Activated CD4-positive, alpha-beta T cell treated with anti-CD3 and anti-CD28 coated beads, Interleukin-2, amount 10 ng/mL, durations not matched to agents 24 days and 14 days (primary cell): Measurements from ENCODE around the gene HAUS8. TPM values are rescaled to one million over a fixed set of nuclear protein-coding genes. Genes with fewer than 3 reads are reported as not detected.

Source experiments
- DNase-seq: peaks from one replicate; pipeline ENCODE4 v3.0.0; 2022
- H3K27ac Mint-ChIP-seq: one replicate; pipeline ENCODE4 v1.8.0; 2022; ENCODE audit warnings: mild to moderate bottlenecking, mixed read lengths
- H3K27me3 Mint-ChIP-seq: one replicate; pipeline ENCODE4 v1.8.0; 2022; ENCODE audit warnings: mixed read lengths
- H3K36me3 Mint-ChIP-seq: one replicate; pipeline ENCODE4 v1.8.0; 2022; ENCODE audit warnings: low read depth, mild to moderate bottlenecking, mixed read lengths
- H3K4me1 Mint-ChIP-seq: one replicate; pipeline ENCODE4 v1.8.0; 2021; ENCODE audit warnings: mixed read lengths
- H3K4me3 Mint-ChIP-seq: one replicate; pipeline ENCODE4 v1.8.0; 2022; ENCODE audit warnings: mild to moderate bottlenecking, moderate library complexity, mixed read lengths
- H3K9me3 Mint-ChIP-seq: one replicate; pipeline ENCODE4 v1.8.0; 2021; ENCODE audit warnings: mixed read lengths
- intact Hi-C: fragments of 100-400 bp; cut with micrococcal nuclease; formaldehyde crosslinking; loops from one replicate; pipeline ENCODE4 v1.15.1; 2023
- total RNA-seq: library from RNA; stranded (reverse); gene quantifications from 2 replicates; pipeline ENCODE4 v1.2.3, GENCODE V29; 2022

The HAUS8 gene
- total RNA-seq, 1 donor from 2014 or later, result 32.5 TPM

DNA sequence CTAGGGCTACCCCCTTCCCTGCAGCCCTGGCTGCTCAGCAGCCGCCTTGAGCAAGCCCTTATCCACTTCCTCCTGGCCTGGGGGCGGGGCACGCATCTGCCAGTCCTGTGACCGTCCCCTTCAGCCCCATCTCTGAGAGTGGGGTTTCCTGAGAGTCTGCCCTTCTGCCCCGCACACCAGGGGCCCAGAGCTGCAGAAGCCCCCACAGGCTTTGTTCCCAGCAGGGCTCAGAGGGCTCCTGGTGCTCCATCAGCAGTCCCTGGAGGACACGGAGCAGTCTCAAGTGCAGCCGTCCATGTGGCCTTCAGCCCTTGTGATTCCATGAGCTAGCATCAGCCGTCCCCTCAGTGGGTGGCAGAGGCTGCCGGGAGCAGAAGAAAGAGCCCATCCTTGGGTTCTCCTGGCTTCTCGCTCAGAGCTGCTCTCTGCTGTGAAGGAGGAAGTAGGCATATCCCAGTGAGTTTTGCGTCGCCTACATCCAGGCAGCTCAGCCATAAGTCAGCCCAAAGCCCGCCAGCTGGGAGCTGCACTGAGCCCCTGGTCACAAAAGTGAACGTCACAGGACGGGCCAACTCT lies 16.6 kb upstream of the HAUS8 start:
- Mint-ChIP-seq H3K4me1 (peaks cover 28% of the 10 kb centered on the region), H3K4me3 (no peak overlapping the region), H3K9me3 (no peaks in the 10 kb centered on the region), H3K27ac (no peak overlapping the region), H3K36me3 (peaks cover 19% of the 10 kb centered on the region), H3K27me3 (no peaks in the 10 kb centered on the region)
- DNase-seq, result no peak
- intact Hi-C loops, result no loop called here

DNA sequence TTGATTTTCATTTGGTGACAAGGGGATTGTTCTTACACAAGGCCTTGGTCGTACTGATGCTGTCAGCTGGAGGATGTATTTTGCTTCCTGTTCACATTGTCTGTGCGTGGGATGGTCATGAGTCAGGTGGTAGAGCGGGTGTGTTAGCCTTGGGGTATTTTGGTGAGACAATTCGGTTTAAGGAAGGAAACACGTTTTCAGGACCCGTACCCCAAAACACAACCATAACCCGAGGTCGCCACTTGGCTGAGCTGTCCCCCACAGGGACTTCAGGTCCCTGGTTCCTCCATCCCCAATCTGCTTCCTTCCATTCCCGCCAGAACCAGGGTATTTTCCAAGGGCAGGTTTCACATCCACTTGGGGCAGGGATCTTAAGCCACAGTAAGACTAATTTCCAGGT lies 15.3 kb upstream of the HAUS8 start:
- Mint-ChIP-seq H3K27me3 (no peaks in the 10 kb centered on the region), H3K27ac (peak overlapping the region; percentile 65), H3K36me3 (peaks cover 16% of the 10 kb centered on the region), H3K9me3 (no peaks in the 10 kb centered on the region), H3K4me3 (peak overlapping the region; percentile 13), H3K4me1 (peaks cover 26% of the 10 kb centered on the region)
- intact Hi-C loops, result no loop called here
- peak; percentile 63 for DNase-seq

DNA sequence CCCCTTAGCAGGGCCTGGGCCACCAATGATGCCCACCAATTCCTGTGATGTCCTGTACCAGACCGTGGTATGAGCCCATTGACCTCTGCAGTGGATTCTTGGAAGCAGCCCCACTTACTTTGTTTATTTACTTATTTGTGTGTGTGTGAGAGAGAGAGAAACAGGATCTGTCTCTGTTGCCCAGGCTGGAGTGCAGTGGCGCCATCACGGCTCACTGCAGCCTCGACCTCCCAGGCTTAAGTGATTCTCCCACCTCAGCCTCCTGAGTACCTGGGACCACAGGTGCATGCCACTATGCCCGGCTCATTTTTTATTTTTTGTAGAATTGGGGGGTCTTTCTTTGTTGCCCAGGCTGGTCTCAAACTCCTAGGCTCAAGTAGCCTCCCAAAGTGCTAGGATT lies 13.3 kb upstream of the HAUS8 start:
- peaks cover 16% of the 10 kb centered on the region for H3K36me3 Mint-ChIP-seq
- no peaks in the 10 kb centered on the region for H3K9me3 Mint-ChIP-seq
- no peak overlapping the region for H3K4me3 Mint-ChIP-seq
- peak overlapping the region; percentile 5 for H3K27ac Mint-ChIP-seq
- intact Hi-C loops, result no loop called here
- peaks cover 22% of the 10 kb centered on the region for H3K4me1 Mint-ChIP-seq
- no peak for DNase-seq
- no peaks in the 10 kb centered on the region for H3K27me3 Mint-ChIP-seq

DNA sequence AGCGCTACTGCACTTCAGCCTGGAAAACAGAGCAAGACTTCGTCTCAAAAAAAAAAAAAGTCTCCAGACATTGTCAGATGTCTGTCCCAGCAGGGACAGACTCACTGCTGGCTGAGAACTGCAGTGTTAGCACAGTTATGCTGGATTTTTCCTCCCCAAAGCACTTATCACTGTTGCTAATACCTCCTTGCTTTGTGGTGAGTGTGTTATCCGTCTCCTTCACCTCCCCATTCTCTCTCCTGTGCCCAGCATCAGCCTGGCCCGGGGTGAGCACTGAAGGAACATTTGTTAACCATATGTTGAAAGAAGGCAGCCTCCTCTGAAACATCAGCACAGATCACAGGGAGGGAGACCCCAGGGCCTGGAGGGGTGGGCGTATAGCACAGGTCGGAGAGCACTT lies 11.6 kb upstream of the HAUS8 start:
- intact Hi-C loops, result no loop called here
- H3K36me3 Mint-ChIP-seq, result peaks cover 12% of the 10 kb centered on the region
- no peaks in the 10 kb centered on the region for H3K9me3 Mint-ChIP-seq
- H3K4me3 Mint-ChIP-seq, result no peak overlapping the region
- no peak for DNase-seq
- peak overlapping the region; percentile 58 for H3K27ac Mint-ChIP-seq
- H3K4me1 Mint-ChIP-seq, result peaks cover 26% of the 10 kb centered on the region
- no peaks in the 10 kb centered on the region for H3K27me3 Mint-ChIP-seq

DNA sequence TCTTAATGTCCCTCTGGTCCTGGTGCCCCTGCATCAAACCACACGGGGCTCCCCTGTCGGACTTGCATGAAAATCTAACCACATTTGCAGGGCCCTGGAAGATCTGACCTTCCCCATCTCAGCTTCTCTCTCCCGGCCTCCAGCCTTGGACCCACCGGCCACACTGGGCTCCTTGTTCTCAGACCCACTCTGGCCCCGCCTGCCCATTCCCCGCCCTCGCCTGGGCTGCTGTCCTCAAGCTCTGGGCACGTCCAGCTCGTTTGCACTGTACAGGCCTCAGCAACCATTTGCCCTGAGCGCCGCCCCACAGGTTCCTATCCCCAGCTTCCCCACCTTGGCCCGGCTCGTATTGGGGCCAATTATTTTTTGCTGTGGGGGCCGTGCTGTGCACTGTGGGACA lies 10.9 kb upstream of the HAUS8 start:
- peaks cover 12% of the 10 kb centered on the region for H3K36me3 Mint-ChIP-seq
- H3K4me3 Mint-ChIP-seq, result no peak overlapping the region
- no peak for DNase-seq
- no peaks in the 10 kb centered on the region for H3K9me3 Mint-ChIP-seq
- H3K27me3 Mint-ChIP-seq, result no peaks in the 10 kb centered on the region
- no peak overlapping the region for H3K27ac Mint-ChIP-seq
- peaks cover 28% of the 10 kb centered on the region for H3K4me1 Mint-ChIP-seq
- intact Hi-C loops, result no loop called here

DNA sequence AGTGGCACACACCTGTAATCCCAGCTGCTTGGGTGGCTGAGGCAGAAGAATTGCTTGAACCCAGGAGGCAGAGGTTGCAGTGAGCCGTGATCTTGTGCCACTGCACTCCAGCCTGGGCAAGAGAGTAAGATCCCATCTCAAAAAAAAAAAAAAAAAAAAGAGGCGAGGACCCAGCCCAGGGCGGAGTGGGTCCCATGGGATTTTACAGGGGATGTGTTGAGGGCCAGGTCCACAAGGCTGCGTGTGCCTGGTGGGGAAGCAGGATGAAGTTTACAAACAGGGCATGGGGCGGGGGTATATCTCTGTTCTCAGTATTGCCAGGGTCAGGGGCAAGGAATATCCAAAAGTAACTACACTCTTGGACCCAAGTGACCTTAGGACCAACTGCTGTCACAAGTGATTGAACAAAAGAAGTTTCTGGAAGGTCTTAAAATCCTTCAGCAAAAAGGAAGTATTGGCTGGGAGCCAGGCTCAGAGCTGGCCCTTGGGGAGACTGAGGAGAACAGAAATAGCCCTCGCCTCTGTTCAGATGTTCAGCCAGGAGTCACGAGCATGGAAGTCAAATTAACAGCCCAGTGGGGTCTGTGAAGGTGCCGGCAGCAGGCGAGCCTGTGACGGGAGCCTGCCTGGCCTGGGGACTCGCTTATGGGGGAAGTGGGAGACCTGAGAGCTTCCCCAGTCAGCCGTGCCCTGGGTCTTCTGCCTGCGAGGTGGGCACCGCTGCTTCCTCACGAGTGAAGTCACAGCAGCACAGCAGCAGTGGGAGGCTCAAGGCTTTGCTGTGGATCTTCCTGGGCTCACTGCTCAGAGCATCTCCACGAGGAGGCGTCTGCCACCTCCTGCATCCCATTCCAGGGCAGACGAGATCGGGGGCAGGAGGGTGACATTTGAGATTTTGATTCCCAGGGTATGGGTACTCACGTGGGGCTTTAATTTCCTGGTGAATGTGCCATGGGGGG lies 6.7 kb upstream of the HAUS8 start:
- Mint-ChIP-seq H3K27ac (no peak overlapping the region), H3K9me3 (no peaks in the 10 kb centered on the region), H3K36me3 (peaks cover 11% of the 10 kb centered on the region), H3K27me3 (no peaks in the 10 kb centered on the region), H3K4me3 (no peak overlapping the region), H3K4me1 (peaks cover 32% of the 10 kb centered on the region)
- intact Hi-C loops, result no loop called here
- no peak for DNase-seq

DNA sequence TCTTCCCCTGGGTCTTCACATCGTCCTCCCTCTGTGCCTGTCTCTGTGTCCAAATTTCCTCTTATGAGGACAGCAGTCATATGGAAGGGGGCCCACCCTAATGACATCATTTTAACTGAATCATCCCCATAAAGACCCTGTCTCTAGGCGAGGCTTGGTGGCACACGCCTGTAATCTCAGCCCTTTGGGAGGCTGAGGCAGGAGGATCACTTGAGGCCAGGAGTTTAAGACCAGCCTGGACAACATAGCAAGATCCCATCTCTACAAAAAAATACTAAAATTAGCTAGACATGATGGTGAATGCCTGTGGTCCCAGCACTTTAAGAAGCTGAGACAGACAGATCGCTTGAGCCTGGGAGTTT lies 5.2 kb upstream of the HAUS8 start:
- Mint-ChIP-seq H3K27ac (peak overlapping the region; percentile 81), H3K9me3 (no peaks in the 10 kb centered on the region), H3K27me3 (no peaks in the 10 kb centered on the region), H3K36me3 (peaks cover 12% of the 10 kb centered on the region), H3K4me3 (peak overlapping the region; percentile 79), H3K4me1 (peaks cover 35% of the 10 kb centered on the region)
- DNase-seq, result no peak
- intact Hi-C loops, result loop anchor here (1.0 kb wide), 1 partner anchor 45 kb away; no protein-coding TSS in a partner anchor

DNA sequence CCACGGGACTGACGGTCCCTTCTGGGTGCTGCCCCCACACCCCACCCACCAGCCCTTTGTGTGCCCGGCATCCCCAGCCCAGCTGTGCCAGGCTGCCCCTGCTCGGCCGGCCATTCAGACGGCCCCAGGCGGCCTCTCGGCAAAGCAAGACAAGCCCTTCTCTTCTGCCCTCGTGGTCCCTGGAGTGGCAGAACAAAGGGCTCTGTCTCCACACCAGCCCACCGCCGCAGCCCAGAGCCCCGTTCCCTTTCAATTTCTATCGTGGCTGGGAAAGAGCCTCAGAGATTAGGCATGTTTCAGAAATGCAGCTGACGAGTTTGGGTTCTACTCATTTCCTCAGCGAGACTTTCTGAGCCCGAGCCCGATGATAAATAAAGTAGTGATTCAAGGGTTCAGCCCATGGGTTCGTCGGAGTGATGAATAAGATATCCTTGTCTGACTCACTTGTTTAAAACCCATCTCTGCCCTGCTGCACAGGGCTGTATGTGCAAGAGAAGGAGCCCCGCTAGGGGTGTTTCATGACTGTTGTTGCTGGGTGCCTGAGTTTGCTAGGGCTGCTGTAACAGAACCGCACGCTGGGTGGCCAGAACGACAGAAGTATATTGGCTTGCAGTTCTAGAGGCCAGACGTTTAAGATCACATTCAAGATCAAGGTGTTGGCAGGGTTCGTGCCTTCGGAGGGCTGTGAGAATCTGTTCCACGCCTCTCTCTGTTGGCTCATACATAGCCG lies 4.6 kb upstream of the HAUS8 start:
- peaks cover 14% of the 10 kb centered on the region for H3K36me3 Mint-ChIP-seq
- peak; percentile 87 for DNase-seq
- peak overlapping the region; percentile 81 for H3K27ac Mint-ChIP-seq
- intact Hi-C loops, result loop anchor here (1.0 to 10.0 kb wide), 2 partner anchors 45 to 315 kb away; partner anchors contain the start of gene CCDC194
- peaks cover 35% of the 10 kb centered on the region for H3K4me1 Mint-ChIP-seq
- H3K4me3 Mint-ChIP-seq, result peak overlapping the region; percentile 79
- no peaks in the 10 kb centered on the region for H3K27me3 Mint-ChIP-seq
- no peaks in the 10 kb centered on the region for H3K9me3 Mint-ChIP-seq

DNA sequence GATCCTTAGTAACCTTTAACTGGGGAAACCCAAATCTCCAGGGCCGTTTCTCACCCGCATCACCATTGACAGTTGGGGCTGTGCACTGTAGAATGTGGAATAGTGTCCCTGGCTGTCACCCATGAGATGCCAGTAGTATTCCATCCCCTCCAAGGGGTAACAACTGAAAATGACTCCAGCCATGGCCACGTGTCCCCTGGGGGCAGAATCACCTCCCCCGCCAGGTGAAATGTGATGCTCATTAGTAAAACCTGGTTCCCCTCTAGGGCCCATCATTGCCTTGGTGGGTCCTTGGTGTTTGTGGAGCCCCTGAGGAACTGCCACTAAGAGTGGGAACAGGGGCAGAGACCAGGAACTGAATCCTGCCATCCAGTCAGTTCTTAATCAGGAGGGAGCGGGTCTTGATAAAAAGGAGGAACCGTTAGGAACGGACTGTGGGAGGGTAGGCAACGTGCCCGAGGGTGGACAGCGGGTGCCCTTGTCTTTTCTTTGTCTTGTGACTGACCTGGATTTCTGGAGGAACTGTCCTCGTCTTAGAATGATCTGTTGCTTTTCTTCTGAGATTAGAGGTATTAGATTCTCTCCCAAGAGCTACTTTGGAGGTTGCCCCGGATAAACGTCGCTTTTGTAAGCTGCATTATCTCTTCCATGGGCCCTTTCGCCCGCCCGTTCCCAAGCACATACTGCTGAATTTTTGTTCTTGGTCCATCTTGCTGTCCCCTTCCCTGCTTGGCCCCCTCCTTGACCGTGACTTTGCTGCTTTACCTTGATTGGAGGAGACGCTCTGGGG lies 3.9 kb upstream of the HAUS8 start:
- H3K36me3 Mint-ChIP-seq, result peaks cover 16% of the 10 kb centered on the region
- H3K4me3 Mint-ChIP-seq, result peak overlapping the region; percentile 79
- peaks cover 42% of the 10 kb centered on the region for H3K4me1 Mint-ChIP-seq
- DNase-seq, result no peak
- H3K27ac Mint-ChIP-seq, result peak overlapping the region; percentile 81
- H3K9me3 Mint-ChIP-seq, result no peaks in the 10 kb centered on the region
- no peaks in the 10 kb centered on the region for H3K27me3 Mint-ChIP-seq
- intact Hi-C loops, result loop anchor here (10.0 kb wide), 1 partner anchor 316 kb away; the partner anchor contains the start of gene CCDC194

DNA sequence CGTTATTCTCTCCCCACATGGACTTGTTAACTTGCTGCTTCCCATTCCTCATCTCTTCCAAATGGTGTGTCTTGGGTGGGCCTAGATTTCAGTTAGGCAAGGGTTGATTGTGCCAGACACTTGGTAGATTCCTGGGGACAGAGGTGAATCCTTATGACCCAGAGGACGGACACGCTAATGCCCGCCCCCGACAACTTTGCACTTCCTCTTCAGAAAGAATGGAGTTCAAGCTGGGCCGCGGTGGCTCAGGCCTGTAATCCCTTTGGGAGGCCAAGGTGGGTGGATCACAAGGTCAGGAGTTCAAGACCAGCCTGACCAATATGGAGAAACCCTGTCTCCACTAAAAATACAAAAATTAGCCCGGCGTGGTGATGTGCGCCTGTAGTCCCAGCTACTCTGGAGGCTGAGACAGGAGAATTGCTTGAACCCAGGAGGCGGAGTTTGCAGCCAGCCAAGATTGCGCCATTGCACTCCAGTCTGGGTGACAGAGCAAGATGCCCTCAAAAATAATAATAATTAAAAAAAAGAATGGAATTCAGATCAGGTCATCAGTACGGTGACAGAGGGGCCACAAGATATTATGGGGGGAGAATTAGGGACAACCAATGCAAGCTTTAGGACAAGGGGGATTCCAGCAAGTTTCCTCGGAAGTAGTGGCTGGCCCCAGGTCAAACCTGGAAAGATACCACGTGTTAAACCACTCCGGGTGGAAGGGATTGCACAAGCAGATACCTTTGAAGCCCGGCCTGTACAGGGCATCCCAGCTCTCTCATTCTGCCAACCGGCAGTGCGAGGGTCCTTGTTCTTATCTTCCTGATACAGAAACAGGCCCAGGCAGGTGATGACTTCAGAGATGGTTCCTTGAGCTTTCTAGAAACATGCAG lies 3.0 kb upstream of the HAUS8 start:
- peaks cover 49% of the 10 kb centered on the region for H3K4me1 Mint-ChIP-seq
- intact Hi-C loops, result loop anchor here (10.0 kb wide), 1 partner anchor 317 kb away; the partner anchor contains the start of gene CCDC194

DNA sequence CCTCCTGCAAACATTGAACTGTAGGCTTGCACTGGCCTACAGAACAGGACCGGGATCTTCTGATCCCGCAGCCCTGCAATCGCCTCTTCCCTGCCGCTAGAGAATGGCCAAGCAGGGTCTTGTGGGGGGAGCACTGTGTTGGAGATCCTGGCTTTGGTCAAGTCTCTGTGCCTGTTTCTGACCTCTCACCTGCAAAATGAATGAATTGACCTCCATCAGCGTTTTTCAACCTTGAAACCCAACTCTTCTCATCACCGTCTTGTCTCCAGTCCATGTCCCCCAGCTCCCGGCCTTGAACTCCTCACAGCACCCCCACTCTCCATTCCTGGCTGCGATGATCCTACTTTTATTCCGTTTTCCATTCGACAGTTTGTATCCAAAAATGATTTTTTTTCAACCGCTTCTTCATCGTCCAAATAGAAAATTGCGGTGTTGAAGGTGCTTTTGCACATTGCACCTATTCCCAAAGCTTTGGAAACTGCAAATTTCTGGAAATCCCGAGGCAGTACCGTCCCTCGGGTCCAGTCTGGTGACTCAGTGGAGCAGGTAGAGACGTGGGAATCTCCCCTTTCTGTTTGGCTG lies 2.3 kb upstream of the HAUS8 start:
- peaks cover 25% of the 10 kb centered on the region for H3K36me3 Mint-ChIP-seq
- intact Hi-C loops, result loop anchor here (10.0 kb wide), 1 partner anchor 317 kb away; the partner anchor contains the start of gene CCDC194
- H3K4me1 Mint-ChIP-seq, result peaks cover 55% of the 10 kb centered on the region
- peak overlapping the region; percentile 100 for H3K4me3 Mint-ChIP-seq
- H3K9me3 Mint-ChIP-seq, result no peaks in the 10 kb centered on the region
- no peak overlapping the region for H3K27ac Mint-ChIP-seq
- DNase-seq, result no peak
- H3K27me3 Mint-ChIP-seq, result no peaks in the 10 kb centered on the region

More for the DNA sequence above, 3.0 kb upstream of the HAUS8 start:
- H3K9me3 Mint-ChIP-seq, result no peaks in the 10 kb centered on the region
- peaks cover 19% of the 10 kb centered on the region for H3K36me3 Mint-ChIP-seq
- H3K27ac Mint-ChIP-seq, result no peak overlapping the region
- no peak for DNase-seq
- peak overlapping the region; percentile 100 for H3K4me3 Mint-ChIP-seq
- no peaks in the 10 kb centered on the region for H3K27me3 Mint-ChIP-seq

DNA sequence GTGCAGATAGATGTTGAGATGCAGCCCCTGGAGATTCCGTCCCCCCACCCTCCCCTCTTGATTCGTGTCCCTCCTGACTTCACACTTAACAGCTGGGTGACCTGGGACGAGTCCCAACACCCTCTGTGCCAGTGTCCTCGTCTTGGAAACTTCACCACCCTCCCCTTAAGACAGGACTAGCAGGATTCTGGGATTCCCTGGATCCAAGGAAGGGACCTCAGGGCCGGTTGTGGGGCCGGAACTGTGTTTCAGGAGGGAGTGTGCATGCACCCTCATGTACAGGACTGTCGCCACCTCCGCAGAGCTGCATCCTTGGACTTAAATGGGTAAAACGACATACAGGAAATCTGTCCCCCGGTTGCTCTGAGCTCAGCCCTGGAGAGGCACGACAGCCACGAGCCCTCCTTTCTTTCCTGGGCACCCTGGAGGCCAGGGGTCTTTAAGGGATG lies 1.3 kb upstream of the HAUS8 start:
- Mint-ChIP-seq H3K9me3 (no peaks in the 10 kb centered on the region), H3K4me1 (peaks cover 50% of the 10 kb centered on the region), H3K36me3 (peaks cover 29% of the 10 kb centered on the region), H3K4me3 (peak overlapping the region; percentile 100), H3K27me3 (no peaks in the 10 kb centered on the region), H3K27ac (peak overlapping the region; percentile 94)
- DNase-seq, result peak; percentile 81
- intact Hi-C loops, result loop anchor here (10.0 kb wide), 1 partner anchor 318 kb away; the partner anchor contains the start of gene CCDC194
